ENCODE measurements around the gene MILR1.

- TF ChIP-seq POLR2A (IDR thresholded peaks at IDR 0.05) (no peak), CTCF (IDR thresholded peaks at IDR 0.05) (no peak)
Observed at GRCh38 chr17:64455993-64456885, 7.3 kb downstream of the MILR1 start.
